Right lobe of liver (tissue), 6 donors: Measurements from ENCODE around the gene AMIGO3. TPM values are rescaled to one million over a fixed set of nuclear protein-coding genes. Genes with fewer than 3 reads are reported as not detected.
"Not testable (repeated sequence)": the region's sequence is repeated elsewhere in the genome, so short reads cannot be mapped to it uniquely, and the experiment has no call there.

Source experiments
- ATAC-seq, 4 donors: fragments of 200-7000 bp; cut with Tn5 transposase; one replicate each; pipeline ENCODE4 v1.9.1; 2020; ENCODE audit warnings: mild to moderate bottlenecking in 4 of 4, moderate library complexity in 4 of 4
- DNase-seq, 3 donors: peaks; one replicate each; pipeline ENCODE4 v3.0.0-alpha.2; 2020
- H3K27ac ChIP-seq, 3 donors: fragments of 200-600 bp; one replicate each; pipeline ENCODE4 v1.8.0; 2022
- H3K27me3 ChIP-seq, 2 donors: fragments of 200-600 bp; one replicate each; pipeline ENCODE4 v1.8.0; 2022
- H3K36me3 ChIP-seq, 4 donors: fragments of 200-600 bp; sonication (generic) in 1 of 4; one replicate each; pipeline versions ENCODE4 v1.5.1 to v1.8.0; 2017 to 2022; ENCODE audit warnings: control low read depth in 1 of 4
- H3K4me1 ChIP-seq, 4 donors: fragments of 200-600 bp; sonication (generic) in 1 of 4; one replicate each; pipeline versions ENCODE4 v1.5.1 to v1.8.0; 2017 to 2022; ENCODE audit warnings: control low read depth in 1 of 4
- H3K4me3 ChIP-seq, 3 donors: fragments of 200-600 bp; one replicate each; pipeline ENCODE4 v1.8.0; 2022
- H3K9me3 ChIP-seq, 4 donors: fragments of 200-600 bp; sonication (generic) in 1 of 4; one replicate each; pipeline versions ENCODE4 v1.5.1 to v1.8.0; 2017 to 2022; ENCODE audit warnings: control low read depth in 1 of 4
- POLR2A ChIP-seq: fragments of 450-650 bp; IDR thresholded peaks from one replicate; pipeline ENCODE4 v1.6.1; 2017; ENCODE audit warnings: antibody characterized with exemption, mild to moderate bottlenecking
- WGBS: methylation state at CpG from one replicate; pipeline ENCODE4 v1.1.6; 2018; ENCODE audit warnings: low coverage, low lambda C conversion rate; ENCODE audit not compliant: insufficient coverage; ENCODE audit errors: missing lambda C conversion rate; 5-methylcytosine and 5-hydroxymethylcytosine counted together
- intact Hi-C, 2 donors: fragments of 100-400 bp; cut with DNase I; formaldehyde crosslinking; loops; one replicate each; pipeline versions ENCODE4 v1.11.2 to v1.14.1; 2022
- total RNA-seq, 6 experiments: library from RNA; depleted of rRNA in 2 of 6; stranded (reverse); fragments of >200 nt in 2 of 6; fragmentation: NEBNext Ultra II Directional in 3 of 6; extraction: Animal tissue kit (Norgen Biotek cat#: 25700) in 3 of 6; gene quantifications; one replicate each; pipeline versions ENCODE4 v1.1.0 to v1.2.4, GENCODE V29; 2016 to 2023
- TF ChIP-seq, protein P1 (sequence below), 4 donors: fragments of 200-600 bp in 3 of 4; fragments of 450-650 bp in 1 of 4; IDR thresholded peaks; one replicate each; pipeline versions ENCODE4 v1.5.1 to v1.8.0; 2016 to 2022; ENCODE audit warnings: antibody characterized with exemption in 4 of 4, mild to moderate bottlenecking in 2 of 4
- donor health status: DM: no; HTN: yes; CAD: no.
- donor health status: DM: no; HTN: no; CAD: no.
- donor health status: DM: no; HTN: no; CAD: no.
- donor health status: DM: no; HTN: yes; CAD: no.
- donor health status: DM: no; HTN: yes; CAD: no.

The AMIGO3 gene
- total RNA-seq, 6 experiments from 2014 or later: 0.07 to 2.4 (median 0.64) TPM; not detected in 2

DNA sequence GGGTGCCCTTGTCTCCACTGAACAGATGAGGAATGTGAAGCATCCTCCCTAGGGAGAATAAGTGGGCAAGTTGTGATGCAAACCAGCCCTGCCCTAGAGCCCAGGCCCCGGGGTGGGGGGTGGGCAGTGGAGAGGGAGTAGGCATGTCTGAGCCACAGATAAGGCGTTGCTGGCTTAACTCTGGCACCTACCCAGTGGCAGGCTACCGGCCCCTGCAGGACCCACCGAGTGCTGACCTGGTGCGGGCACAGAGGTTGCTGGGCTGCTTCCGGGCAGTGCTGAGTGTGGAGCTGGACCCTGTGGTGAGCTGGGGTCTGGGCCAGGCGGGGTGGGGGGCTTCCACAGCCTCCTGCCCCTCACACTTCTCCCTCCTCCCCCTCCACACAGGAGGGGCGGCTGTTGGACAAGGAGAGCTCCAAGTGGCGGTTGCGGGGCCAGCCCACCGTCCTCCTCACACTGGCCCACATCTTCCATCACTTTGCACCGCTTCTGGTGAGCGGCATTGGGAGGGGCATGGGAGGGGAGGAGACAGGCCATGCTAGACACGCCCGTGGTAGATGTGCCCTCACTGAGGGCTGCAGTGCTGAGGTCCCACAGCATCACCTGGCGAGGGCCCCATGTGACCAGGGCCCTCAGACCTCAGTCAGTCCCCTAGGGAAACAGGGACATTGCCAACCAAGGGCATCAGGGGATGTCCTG, 20.1 kb downstream of the AMIGO3 start:
- intact Hi-C loops: no loop called here
- H3K27ac ChIP-seq: no peak overlapping the region
- H3K4me1 ChIP-seq: no peaks in the 10 kb centered on the region
- peaks cover 0 to 52% (median 12%) of the 10 kb centered on the region in 4 donors for H3K36me3 ChIP-seq
- H3K27me3 ChIP-seq: no peaks in the 10 kb centered on the region
- ATAC-seq: no peak
- H3K9me3 ChIP-seq: no peaks in the 10 kb centered on the region
- H3K4me3 ChIP-seq: no peak overlapping the region
- TF ChIP-seq, protein P1, sequence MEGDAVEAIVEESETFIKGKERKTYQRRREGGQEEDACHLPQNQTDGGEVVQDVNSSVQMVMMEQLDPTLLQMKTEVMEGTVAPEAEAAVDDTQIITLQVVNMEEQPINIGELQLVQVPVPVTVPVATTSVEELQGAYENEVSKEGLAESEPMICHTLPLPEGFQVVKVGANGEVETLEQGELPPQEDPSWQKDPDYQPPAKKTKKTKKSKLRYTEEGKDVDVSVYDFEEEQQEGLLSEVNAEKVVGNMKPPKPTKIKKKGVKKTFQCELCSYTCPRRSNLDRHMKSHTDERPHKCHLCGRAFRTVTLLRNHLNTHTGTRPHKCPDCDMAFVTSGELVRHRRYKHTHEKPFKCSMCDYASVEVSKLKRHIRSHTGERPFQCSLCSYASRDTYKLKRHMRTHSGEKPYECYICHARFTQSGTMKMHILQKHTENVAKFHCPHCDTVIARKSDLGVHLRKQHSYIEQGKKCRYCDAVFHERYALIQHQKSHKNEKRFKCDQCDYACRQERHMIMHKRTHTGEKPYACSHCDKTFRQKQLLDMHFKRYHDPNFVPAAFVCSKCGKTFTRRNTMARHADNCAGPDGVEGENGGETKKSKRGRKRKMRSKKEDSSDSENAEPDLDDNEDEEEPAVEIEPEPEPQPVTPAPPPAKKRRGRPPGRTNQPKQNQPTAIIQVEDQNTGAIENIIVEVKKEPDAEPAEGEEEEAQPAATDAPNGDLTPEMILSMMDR (IDR thresholded peaks at IDR 0.05): no peak
- TF ChIP-seq POLR2A: no peak
- 69% methylated on average over 2 of the region's 16 CpGs for WGBS
- DNase-seq: no peak

DNA sequence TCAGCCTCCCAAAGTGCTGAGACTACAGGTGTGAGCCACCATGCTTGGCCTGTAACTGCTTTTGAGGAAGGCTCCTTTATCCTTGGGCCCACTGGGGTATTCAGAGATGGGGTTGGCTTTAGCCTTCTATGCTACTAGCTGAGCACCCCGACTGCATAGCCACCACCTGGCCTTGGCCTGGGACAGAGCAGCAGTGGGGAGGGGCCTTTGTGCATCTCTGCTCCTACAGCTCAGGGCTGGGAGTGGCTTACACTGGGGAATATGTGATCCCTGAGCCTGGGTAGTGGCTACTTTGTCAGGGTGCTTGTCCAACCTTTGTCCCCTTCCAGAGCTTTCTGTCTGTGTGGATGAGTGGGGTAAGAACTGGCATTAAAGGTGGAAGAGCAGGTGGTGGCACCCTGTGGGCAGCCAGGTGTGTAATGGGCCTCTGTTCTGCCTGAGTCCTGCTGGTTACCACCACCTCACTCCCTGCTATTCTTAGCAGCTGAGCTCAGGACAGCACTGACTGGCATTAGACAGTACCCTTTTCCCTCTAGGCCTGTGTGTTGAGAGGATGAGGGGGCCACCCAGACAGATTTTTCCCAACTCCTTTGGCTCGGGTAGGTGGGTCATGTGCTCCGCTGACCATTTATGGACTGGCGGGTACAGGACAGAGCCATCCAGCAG, 24.0 kb downstream of the AMIGO3 start:
- 80% methylated on average over 1 of the region's 4 CpGs for WGBS

DNA sequence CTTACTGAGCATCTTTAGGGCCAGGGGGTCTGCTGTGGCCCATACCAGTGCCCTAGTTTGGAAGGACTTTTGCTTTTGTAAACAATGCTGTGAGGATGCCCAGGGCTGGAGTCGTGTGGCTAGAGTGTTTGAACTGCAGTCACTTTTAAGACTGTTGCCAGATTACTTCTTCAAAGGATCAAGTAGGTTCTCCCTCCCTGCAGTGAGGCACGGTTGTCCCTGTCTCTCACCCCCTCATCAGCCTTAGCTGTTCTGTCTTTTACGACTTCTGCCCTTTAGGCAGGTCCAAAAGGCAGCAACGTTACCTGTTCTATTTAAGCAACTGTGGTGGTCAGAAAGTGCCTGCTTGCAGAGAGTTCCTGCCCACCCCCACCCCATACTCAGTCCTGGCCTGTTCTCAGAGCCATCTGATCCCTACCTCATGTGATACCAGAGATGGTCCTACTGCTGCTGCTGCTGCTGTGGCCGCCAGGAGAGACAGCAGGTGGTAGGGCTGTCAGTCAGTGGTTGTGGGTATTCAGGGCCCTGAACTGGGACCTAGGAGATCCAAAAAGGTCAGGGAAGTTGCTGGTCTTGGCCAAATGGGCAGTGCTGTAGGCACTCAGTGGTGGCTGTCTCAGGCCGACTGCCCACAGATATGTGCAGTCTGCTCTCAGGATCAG, 24.9 kb downstream of the AMIGO3 start:
- ATAC-seq, H3K4me3 ChIP-seq, H3K27ac ChIP-seq, H3K9me3 ChIP-seq, DNase-seq, H3K27me3 ChIP-seq, intact Hi-C loops: not testable (repeated sequence)
- Histone ChIP-seq H3K36me3 (peaks cover 0 to 19% (median 5%) of the 10 kb centered on the region in 4 donors), H3K4me1 (peaks cover 0 to 18% (median 0%) of the 10 kb centered on the region in 4 donors)
- WGBS: 42% methylated on average over 4 of the region's 6 CpGs

More for the DNA sequence above, 24.0 kb downstream of the AMIGO3 start:
- intact Hi-C loops, DNase-seq, H3K27ac ChIP-seq, H3K27me3 ChIP-seq, H3K4me3 ChIP-seq, H3K9me3 ChIP-seq: not testable (repeated sequence)
- H3K4me1 ChIP-seq: peaks cover 0 to 12% (median 0%) of the 10 kb centered on the region in 4 donors
- peak; percentile 10 to 27 (median 12) for ATAC-seq
- H3K36me3 ChIP-seq: peaks cover 0 to 24% (median 5%) of the 10 kb centered on the region in 4 donors

DNA sequence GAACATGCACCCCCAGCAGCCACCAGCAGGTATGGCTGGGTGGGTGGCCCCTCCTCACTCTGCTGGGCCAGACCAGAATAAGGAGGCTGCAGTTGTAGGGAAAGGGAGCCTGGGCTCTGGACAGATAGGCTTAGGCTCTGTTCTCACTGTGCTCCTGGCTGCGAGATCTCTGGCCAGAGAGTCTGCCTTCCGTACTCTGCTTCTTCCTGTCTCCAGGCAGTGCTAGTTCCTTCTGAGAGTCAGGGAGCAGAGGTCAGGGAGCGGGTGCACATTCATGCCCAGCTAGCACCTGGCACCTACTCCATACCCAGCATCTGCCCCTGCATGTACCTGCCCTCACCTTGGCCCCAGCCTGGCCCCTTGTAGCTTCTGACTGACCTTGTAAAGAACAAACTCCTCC, 28.0 kb downstream of the AMIGO3 start:
- DNase-seq, intact Hi-C loops, ATAC-seq, H3K9me3 ChIP-seq, H3K4me3 ChIP-seq, H3K27me3 ChIP-seq, H3K27ac ChIP-seq, H3K36me3 ChIP-seq: not testable (repeated sequence)
- peaks cover 0 to 26% (median 0%) of the 10 kb centered on the region in 4 donors for H3K4me1 ChIP-seq
- WGBS: no CpG with 5 or more reads among the region's 3 CpGs

DNA sequence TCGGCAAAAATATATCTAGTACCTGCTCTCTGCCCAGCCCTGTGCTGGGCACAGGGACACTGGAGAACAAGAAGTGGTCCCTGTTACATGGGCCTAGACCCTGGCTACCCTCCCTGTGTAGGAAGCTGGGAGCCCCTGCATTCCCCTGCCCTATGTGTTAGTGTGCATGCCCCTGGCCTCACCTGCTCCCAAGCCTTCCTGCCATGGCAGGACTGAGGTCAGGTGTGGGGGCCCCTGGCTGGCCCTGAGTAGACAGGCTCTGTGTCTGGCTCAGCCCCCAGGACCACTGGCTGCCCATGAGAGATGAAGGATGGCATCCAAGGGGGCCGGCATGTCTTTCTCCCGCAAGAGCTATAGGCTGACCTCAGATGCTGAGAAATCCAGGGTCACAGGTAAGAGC, 28.6 kb downstream of the AMIGO3 start:
- DNase-seq, H3K4me3 ChIP-seq, H3K36me3 ChIP-seq, H3K9me3 ChIP-seq, ATAC-seq, H3K27me3 ChIP-seq, intact Hi-C loops, H3K27ac ChIP-seq: not testable (repeated sequence)
- peaks cover 0 to 26% (median 0%) of the 10 kb centered on the region in 4 donors for H3K4me1 ChIP-seq
- WGBS: 67% methylated on average over 1 of the region's 3 CpGs

DNA sequence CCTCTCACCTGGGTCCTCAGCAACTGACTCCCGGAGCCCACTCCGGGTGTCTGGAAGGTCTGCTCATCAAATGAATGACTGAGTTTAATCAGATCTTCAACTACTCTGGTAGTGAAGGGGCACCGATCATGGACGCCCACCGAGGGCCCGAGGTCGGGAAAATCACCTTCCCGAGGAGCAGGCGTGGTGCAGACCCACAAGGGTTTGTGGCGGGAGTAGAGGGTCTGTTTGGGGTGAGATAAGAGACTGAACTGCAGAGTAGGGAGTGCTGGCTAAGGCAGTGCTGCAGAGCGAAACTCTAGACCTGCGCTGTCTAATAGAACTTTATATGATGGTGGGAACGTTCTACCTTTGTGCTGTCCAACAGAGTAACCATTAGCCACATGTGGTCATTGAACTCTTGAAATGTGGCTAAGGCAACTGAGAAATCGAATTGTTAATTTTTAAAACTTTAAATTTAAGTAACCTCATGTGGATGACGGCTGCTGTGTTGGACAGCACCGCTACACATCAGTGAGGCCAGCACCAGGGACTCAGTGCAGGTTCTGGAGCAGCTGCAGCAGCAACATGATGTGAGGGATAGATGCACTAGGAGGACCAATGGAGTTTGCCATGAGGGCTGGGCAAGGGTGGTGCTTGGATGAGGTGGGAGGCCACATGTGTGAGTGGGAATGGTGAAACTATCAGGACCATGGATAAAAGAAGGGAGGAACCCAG, 29.4 kb downstream of the AMIGO3 start:
- ATAC-seq, H3K9me3 ChIP-seq, H3K36me3 ChIP-seq, intact Hi-C loops, H3K27me3 ChIP-seq, DNase-seq: not testable (repeated sequence)
- Histone ChIP-seq H3K27ac (peak overlapping the region in 2 of 3 donors; percentile 88 to 91), H3K4me1 (peaks cover 0 to 26% (median 0%) of the 10 kb centered on the region in 4 donors), H3K4me3 (peak overlapping the region; percentile 99 to 100 (median 100))
- WGBS: 9% methylated on average over 14 of the region's 16 CpGs
